Choroid plexus epithelial cell (primary cell): ENCODE measurements around the gene NPM3.

Experiments used
- DNase-seq: peaks from one replicate; pipeline ENCODE4 v3.0.0-alpha.2; 2010; ENCODE audit warnings: low read depth
- H3K4me3 ChIP-seq: 2 replicates; pipeline ENCODE4 v1.5.1; 2011; ENCODE audit warnings: low read depth, mild to moderate bottlenecking, control low read depth, low read length, moderate library complexity
- CTCF ChIP-seq: conservative IDR thresholded peaks from 2 replicates; pipeline ENCODE4 v1.5.1; 2011; ENCODE audit warnings: low read depth, mild to moderate bottlenecking, control low read depth, inconsistent platforms, low read length, moderate library complexity

NPM3 gene

GRCh38 chr10:101761226-101761625 is 22.0 kb downstream of the NPM3 start:
- DNase-seq, result no peak
- no peak for TF ChIP-seq CTCF
- no peak overlapping the region for H3K4me3 ChIP-seq

DNA sequence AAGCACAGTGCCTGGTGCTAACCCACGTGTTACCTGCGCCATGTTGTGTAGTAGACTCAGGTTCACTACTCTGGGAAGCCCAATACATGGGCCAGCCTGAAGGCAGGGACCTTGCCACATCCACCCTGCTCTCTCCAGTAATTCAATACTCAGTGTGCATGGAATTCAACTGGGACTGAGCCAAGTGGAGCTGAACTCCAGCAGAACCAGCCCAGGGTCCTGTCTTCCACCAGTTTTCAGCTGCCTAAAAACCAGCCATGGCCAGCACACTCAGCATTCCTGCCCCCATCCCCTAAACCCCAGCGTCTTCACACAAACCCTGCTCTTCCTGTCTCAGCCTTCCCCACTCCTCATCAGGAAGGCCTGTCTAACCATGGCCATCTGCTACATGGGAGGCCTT is 22.7 kb downstream of the NPM3 start:
- no peak for TF ChIP-seq CTCF
- DNase-seq, result no peak
- no peak overlapping the region for H3K4me3 ChIP-seq

DNA sequence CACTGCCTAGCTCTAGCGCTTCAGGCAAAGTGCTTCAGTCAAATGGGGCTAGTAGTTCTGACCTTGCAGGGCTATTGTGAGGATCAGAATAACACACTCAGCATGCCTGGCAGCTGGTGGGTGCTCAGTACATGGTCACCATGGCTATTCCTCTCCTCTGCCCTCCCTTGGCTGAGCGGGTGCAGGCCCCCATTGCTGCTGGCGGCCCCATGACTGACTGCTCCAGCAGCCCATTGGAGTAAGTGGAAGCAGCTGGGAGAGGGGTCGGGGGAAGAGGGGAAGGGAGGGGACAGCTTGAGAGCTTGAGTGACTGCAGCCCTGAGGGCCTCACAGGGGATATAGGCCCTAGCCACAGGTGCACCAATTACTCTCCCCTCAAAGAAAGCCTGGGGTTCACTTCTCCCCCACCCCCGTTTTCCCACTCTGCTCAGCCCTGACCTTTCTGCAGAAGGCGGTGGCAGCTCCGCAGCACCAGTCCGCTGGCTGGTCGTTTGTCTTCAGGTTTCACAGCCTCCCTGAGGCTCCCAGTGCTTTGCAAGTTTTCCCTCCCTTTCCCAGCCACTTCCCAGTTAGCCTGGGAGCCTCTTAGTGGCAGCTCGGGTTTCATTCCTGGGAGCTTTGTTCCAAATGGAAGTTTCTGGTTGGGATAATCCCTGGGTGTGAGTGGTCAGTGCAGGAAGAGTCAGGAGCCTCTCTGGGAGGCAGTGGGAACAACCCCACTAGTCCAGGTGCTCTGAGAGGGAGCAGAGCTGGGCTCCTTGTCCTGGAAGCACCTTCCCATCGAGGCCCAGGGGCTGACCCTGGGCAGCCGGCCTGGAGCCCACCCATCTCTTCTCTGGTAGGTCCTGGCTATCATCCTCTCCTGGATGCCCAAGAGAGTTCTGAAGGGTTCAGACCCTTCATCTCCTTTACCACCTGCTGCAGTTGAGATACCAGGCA is 23.7 kb downstream of the NPM3 start:
- TF ChIP-seq CTCF, result no peak
- H3K4me3 ChIP-seq, result no peak overlapping the region
- DNase-seq, result no peak

DNA sequence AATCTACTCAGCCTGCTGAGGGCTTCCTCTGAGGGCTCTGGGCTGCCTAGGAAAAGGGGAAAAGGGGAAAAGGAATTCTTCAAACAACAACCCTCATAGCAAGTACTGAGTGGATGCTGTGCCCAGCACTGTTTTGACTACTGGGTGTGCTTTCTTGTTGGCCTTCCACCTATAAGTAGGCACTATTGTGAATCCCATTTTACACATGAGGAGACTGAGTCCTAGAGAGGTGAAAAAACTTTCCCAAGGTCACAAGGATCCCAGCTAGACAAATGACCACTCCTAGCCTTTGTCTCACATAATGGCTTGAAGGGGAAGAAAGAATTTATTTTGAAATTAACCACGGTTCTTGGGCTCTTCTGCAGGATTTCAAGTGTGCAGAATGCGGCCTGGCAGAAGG is 24.4 kb downstream of the NPM3 start:
- no peak overlapping the region for H3K4me3 ChIP-seq
- no peak for DNase-seq
- TF ChIP-seq CTCF, result no peak

DNA sequence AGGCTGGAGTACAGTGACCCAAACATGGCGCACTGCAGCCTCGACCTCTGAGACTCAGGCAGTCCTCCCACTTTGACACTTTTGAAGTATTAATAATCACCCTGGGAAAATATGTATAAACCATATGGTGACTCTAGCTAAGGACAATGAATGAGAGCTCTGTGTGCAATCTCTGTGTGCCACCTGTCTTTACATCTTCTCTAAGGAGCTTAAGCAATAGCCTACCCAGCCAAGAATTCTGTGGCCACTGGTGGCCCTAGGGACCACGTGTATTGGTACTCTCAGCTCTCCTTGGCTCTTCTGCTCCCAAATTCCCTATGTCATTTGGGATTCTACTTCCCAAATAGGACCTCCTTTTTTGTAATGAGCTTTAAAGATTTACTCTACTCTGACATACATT is 31.0 kb downstream of the NPM3 start:
- no peak for DNase-seq
- no peak overlapping the region for H3K4me3 ChIP-seq
- no peak for TF ChIP-seq CTCF

DNA sequence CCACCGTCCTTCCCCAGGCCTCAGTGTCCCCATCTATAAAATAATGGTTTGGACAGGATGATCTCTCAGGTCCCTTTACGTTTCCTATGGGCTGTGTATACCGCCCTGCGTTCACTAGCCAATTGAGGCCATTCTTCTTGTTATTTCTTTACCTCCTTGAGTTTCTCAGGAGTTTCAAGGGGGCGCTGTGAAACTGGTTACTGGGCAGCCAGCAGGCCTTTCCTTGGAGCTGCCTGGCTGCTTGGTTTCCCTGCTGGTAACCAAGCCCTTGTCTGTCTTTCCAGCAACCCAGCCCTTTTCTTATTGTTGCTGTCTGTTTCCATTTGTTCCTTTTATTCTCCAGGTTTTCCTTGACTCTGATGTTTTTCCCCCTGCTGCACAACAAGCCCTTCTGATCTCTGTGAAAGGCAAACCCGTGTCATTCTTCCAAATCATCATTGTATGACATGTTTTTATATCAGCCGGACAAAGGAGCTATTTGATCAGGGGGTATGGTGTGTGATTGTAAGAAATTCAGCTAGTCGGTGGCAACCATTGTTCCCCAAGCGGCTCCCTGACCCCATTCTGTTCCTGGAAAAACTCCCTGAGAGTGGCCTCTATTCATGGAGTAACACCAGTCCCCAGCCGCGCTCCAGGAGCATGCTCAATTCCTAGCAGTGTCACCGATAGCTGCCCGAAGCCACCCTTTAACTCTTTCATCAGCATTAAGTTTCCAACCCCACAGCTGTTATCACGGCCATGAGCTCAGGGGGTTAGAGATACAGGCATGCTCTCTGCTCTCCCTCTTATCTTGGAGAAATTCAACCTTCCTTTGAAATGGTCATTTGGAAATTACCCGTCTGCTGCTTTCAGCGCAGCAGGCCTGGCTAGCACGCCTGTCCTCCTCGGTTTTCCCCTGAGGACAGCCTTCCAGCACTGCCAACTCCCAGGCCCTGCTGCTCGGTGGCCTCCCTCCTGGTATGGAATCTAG is 33.9 kb downstream of the NPM3 start:
- peak; percentile 28 for TF ChIP-seq CTCF
- peak; percentile 19 for DNase-seq
- no peak overlapping the region for H3K4me3 ChIP-seq
